Measurements from ENCODE around the gene CAMTA1.

GRCh38 chr1:6784560-6785317, 515 bp upstream of the CAMTA1 start:
- TF ChIP-seq CTCF (IDR thresholded peaks at IDR 0.05; ENCODE audit: borderline replicate concordance, extremely low read depth, low read length, poor library complexity, severe bottlenecking) (no peak), EZH2 (IDR thresholded peaks at IDR 0.05; ENCODE audit: borderline replicate concordance, low read depth, low read length, severe bottlenecking) (no peak)

Measured in DND-41 (cell line).